ENCODE results near the gene ASTN2.
A peak's percentile ranks its signal among the peaks of the same experiment; 100 is the strongest.

ASTN2 gene

GRCh38 chr9:117414220-117414905 lies 494 bp downstream of the ASTN2 start:
- DNase-seq = peak in 1 of 5 experiments; percentile 16

DNA sequence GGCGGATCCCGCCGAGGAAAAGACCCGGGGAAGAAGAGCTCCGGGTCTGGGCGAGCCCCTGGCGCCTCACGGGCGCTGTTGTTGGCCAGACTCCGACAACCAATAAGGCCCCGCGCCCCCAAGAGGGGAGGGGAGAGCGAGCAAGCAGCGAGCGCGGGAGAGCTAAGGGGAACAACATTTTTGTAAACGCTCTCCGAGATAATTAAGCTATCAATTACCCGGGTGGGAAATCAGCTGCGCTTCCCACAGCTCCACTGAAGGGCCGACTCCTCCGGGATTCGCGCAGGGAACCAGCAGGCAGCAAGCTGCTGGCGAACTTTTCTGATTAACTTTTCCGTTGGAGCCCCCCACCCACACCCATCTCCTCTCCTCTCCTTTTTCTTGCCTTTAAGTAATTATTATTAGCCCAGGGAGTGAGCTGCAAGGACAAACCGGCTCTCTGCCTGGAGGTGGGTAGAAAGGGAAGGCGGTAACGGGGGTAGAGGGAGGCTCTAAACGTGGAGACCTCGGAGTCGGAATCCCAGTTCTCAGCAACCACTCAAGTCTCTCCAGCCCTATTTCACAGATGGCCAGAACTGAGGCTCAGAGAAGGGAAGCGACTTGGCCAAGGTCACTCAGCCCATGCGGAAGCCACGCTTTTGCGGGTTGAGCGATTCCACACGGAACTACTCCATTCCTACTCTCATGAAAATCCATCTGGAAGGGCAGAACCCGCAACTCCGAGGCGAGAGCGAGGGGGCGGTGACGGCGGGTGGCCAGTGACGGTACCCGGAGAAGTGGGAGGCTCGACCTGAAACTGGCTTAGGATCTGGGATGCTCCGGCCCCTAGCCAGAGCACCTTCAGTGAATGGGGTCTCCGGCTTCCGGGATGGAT lies 1.3 kb downstream of the ASTN2 start:
- no peak for DNase-seq

DNA sequence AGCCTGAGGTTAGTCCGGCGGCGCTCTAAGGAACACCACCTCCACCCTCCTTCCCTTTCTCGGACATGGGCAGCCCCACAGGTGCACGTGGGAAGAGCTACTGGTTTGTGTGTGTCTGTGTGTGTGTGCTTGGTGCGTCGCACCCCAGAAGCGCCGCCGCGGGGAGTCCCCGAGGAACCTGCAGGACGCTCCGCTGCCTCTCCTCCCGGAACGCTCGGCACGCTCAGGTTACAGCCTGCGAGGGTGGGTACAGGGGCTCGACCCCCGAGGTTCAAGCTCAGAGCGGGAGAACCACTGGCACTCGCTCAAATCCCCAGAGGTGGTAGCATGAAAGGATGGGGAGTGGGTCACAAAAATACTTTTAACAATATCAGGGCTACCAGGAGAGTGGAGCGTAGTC lies 2.0 kb downstream of the ASTN2 start:
- DNase-seq = no peak

- no peak for DNase-seq
These were observed 2.7 kb downstream of the ASTN2 start for GRCh38 chr9:117412006-117412715.

GRCh38 chr9:117411547-117411946 lies 3.3 kb downstream of the ASTN2 start:
- no peak for DNase-seq

DNA sequence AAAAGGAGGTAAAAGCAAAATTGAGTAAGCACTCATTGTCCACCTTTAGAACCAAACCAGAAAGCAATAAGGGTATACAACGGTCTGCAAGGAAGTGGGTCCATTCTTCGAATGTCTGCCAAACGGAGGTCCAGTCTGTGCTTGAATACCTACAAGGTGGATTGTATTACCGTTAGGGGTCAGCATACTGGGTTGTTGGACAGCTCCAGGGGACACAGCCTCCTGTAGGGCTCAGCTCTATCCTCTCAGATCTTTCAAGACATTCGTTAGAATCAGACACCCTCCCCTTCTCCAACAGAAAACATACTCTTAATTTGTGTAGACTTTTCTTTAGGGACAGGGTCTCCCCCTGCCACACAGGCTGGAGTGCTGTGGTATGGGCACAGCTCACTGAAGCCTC lies 5.5 kb downstream of the ASTN2 start:
- no peak for DNase-seq

DNA sequence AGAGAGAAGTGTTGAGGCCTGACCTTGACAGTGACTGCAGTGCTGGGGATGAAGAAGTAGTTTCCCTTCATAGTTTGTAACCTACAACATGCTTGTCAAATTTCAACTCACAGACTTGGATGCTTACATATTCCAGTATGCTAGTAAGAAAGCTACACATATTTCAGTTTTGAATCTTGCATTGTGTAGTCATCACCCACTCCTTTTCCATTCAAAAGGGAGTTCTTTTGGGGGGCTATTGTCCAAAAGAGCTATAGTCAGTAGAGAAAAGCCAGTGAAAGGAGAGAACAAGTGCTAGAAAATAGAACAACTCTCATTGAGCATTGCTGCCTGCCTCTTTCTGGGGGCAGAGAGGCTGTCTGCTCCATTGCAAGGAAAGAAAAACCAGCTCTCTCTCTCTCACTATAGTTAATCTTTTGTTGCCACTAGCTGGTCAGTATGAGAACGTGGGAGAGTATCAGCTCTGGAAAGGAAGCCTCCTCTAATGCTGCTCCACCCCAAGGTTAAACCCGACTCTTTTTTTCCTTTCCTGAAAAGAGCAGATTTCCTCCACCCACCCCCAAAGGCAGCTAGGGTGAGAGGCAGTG lies 7.3 kb downstream of the ASTN2 start:
- no peak for DNase-seq

DNA sequence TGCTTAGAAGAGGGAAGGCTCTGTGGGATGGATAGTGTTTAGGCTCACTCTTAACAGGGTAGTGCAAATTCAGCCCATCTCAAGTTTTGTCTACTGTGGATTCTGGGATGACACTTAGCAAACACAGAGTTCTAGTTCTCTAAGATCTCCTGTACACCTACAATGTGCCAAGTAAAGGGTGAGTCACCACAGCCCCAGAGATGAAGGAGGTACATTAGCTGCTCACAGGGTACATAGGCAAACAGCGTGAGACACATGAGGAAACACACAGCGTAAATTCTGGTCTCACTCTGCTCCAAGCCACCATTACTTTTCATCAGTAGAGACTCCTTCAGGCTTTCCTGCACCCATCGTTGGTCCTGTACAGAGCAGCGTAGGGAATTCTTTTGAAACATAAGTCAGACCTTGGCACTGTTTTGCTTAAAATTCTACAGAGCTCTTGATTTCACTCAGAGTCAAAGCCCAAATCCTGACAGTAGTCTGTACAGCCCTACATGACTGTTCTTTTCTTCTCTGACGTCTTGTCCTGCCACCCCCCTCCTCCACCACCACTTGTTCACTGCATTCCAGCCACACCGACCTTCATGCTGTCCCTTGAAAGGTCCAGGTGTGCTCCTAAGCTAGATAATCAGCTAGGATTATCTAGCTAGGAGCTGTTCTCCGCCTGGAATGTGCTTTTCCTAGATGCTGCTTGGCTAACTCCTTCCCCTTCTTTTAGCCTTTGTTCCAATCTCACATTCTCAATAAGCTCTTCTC lies 8.7 kb downstream of the ASTN2 start:
- DNase-seq = no peak

DNA sequence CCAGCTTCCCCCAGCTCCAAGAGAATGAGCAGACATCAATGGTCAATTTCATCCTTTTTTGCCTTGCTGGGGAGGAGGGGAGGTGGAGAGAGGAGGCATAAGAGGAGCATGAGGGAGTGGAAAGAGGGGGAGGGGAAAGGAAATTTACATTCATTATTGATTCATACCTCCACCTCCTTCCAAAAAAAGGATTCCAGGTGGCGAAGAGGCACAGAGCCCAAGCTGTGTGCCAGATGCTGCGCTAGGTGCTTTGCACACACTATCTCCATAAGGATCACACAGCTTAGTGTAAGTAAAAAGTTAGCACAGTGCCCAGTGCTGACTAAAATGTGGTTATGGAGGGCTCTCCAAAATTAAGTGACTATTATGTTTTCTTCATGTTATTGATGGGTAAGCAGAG lies 11.0 kb downstream of the ASTN2 start:
- DNase-seq = no peak

GRCh38 chr9:117403403-117403811 lies 11.4 kb downstream of the ASTN2 start:
- no peak for DNase-seq

- DNase-seq = no peak
These were observed 14.7 kb downstream of the ASTN2 start for GRCh38 chr9:117400171-117400570.

DNA sequence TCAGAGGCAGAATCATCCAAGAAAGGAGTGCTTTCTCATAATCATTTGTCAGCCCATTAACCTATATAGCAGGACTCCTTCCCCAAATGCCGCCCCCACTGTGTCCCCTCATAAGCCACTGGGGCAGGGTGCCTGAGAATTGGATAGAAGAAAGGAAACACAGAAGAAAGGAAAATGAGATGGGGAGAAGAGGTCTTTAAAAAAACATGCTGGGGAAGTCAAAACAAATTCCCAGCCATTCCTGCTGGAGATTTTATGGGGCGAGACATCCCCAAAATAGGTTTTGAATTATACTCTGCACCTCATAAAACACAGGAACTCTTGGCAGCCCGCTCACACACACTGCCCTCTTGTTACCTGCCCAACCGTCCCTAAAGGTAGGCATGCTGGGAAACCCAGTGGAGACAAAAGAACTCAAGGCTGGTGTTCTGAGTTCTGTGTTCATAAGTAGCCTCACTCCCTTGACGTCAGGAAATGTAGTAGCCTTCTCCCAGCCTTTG lies 19.7 kb downstream of the ASTN2 start:
- no peak for DNase-seq

DNA sequence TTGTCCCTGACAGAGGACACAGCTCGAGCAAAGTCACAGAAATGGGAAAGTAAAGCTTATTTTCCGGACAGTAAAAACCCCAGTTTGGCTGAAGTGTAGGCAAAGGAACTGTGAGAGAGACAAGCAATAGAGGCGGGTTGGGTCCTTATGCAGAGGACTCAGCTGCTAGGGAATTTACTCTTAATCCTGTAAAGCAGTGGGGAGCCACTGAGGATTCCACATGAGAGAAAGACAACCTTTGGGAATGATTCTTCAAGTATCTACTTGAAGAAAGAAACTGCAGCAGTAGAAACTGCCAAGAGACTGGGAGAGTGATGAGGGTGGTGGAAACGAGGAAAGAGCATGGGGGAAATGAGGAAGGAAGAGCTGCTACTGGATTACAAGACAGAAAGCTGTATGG lies 20.2 kb downstream of the ASTN2 start:
- no peak for DNase-seq

GRCh38 chr9:117392992-117393391 lies 21.9 kb downstream of the ASTN2 start:
- DNase-seq = no peak

DNA sequence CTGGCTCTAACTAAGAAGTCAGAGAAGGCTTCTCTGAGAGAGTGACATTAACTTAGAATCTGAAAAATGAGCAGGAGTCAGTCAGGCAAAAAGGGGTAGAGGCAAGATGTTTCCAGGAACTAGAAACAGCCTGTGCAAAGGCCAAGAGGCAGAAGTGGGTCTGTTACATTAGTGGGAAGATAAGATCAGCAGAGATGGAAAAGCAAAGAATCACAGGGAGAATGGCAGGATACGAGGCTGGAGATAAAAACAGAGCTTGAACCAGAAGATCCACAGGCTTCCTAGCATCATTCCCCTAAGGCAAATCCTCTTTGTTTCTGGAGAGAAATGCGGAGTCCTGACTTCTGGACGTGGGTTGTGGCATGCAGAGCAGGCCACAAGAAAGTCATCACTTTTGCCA lies 27.4 kb downstream of the ASTN2 start:
- DNase-seq = no peak

DNA sequence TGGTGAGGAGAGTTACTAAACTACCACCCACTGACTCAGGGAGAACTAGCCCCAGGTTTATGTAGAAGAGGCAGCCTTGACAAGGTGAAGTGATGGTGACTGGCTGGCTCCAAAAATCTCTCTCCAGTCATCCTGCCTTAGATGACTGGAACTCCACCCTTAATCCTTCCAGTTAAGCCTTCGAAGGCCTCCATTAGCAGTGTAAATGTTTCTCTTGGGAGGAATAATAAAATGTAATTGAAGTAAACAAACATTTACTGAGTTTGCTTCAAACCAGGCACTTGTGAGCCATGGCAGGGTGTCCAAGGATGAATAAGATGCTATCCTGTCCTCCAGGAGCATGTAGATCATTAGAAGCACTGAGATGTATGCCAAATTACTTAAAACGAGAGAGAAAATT lies 35.5 kb downstream of the ASTN2 start:
- no peak for DNase-seq

GRCh38 chr9:117377046-117377445 lies 37.8 kb downstream of the ASTN2 start:
- DNase-seq = no peak

- DNase-seq = no peak
These were observed 38.9 kb downstream of the ASTN2 start for GRCh38 chr9:117375956-117376355.

DNA sequence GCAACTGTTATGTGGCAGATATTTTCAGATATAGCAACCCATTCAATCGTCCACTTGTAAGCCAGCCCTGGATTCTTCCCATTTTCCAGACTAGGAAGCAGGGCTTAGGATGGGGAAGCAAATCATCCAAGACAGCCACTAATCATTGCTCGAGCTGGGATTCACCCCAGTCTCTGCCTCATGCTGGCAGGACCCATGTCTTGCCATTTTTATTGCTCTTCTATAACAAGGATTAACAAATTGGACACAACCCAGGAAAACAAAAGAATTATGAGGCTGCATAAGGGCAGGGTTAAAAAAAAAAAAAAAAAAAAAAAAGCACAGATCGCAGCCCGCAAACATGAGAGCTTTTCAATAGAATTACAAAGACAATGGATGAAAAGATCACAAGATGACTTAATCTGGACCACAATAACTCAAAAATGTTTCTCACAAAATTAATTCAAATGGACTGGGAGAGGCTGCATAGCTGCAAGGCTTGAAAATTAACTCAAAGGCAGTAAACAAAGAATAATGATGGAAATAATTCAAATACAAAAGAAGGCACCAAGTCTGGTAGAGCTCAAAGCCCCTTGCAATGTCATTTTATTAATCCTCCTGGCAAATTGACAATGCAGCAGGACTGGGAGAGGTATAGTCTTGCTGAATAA lies 40.7 kb downstream of the ASTN2 start:
- no peak for DNase-seq

GRCh38 chr9:117368684-117369230 lies 46.1 kb downstream of the ASTN2 start:
- no peak for DNase-seq

GRCh38 chr9:117365438-117365837 lies 49.4 kb downstream of the ASTN2 start:
- no peak for DNase-seq

Data from T-helper 2 cell (primary cell).